Posterior cingulate gyrus (tissue), 11 donors: Measurements from ENCODE around the gene KIF19.

Source experiments
- DNase-seq, 10 donors: peaks; one replicate each; pipeline versions ENCODE4 v3.0.0 to v3.0.0-alpha.2; 2020 to 2021; ENCODE audit warnings: mixed read lengths in 3 of 10
- intact Hi-C: fragments of 100-400 bp; cut with DNase I; formaldehyde crosslinking; loops from one replicate; pipeline ENCODE4 v1.15.1; 2023

KIF19 gene

DNA sequence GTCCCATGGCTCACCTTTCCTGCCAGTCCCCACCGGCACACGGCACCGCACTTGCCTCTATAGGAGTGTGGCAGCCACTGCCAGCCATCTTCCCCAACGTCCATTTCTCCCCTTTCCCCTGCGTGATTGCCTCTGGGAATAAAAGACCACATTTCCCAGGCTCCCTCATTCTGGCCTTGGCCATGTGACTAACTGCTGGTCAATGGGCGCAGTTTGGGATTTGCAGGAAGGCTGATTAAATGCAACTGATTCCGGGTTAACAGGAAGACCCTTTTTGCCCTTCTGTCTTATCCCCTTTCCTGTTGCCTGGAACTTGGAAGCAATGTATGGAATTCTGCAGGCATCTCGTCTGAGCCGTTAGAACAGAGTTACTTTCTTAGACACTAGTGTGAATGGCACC lies 32.7 kb downstream of the KIF19 start:
- intact Hi-C loops, result loop anchor here (5.0 kb wide), 1 partner anchor 41 kb away; no protein-coding TSS in a partner anchor
- no peak for DNase-seq

DNA sequence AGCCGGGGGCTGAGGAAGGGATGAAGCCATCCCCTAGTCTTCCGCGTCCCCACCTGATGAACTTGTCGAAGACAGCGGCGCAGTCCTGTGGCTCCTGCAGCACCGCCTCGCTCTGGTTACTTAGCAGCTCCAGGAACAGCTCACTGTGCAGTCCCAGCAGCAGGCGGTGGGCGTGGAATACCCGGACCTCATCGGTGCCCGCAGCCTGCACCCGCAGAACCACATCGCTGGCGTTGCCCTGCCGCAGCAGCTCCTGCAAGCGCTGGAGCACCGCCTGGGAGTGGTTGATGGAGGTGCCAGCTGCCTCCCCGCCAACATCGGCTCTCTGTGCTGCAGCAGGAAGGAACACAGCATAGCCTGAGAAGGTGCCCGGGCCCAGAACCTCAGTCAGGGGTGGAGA lies 33.9 kb downstream of the KIF19 start:
- intact Hi-C loops, result loop anchor here (2.0 to 5.0 kb wide), 4 partner anchors 33 to 149 kb away; partner anchors contain the start of gene KIF19
- no peak for DNase-seq

DNA sequence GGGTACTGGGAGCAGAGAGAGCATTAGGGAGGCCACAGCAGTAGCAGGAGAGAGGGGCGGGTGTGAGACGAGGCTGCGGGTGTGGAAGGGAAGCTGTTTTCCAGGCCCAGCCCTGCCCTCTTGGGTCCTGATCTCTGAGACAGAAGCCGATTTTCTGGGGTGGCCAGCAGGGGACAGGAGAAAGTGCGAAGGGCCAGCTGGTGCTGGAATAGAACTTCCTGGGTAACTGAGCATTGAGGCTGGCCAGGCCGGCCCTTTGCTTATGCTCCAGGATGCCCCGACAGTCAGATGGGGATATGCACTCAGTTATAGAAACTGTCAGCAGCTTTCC lies 34.8 kb downstream of the KIF19 start:
- intact Hi-C loops, result loop anchor here (2.0 to 5.0 kb wide), 3 partner anchors 34 to 150 kb away; partner anchors contain the start of gene KIF19
- DNase-seq, result no peak

DNA sequence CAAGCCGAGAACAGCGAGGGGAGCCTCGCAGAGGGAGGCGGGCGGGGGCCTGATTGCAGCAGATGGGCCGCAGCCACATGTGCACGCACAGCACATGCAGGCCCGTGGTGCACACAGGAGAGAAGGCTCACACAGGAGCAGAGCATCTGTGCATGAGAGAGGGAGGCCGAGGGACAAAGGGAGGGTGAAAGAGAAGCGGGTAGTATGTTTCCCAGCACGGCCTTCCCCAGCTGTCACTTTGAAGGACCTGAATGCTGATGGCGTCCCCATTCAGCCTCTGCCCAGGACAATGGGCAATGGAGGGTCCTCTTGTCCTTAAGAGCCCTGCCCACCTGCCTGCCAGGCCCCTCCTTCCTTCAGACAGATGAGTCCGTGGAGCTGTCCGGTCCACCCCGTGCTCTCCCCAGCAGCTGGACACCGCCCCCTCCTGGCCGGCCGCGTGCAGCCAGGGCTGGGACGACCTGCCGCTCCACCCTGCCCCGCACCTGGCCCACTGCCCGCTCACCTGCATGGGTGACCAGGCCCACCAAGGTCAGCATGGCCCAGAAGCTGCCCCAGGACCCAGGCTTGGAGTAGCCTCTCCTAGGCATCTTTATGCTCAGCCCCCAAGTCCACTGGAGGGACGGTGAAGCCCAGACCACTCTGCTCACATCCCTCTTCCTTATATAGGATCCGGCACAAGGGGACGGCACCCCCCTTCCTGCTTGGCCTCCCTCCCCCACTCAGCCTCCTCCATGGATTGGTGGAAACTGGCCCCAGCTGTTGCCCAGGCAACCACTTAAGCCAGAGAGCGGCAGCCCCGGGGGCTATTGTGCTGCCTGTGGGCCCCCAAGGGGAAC lies 35.4 kb downstream of the KIF19 start, which contains the start of gene BTBD17:
Gene BTBD17 (minus strand): TSS at position 639 of the 839 bp plus-strand sequence. CDS start 49 bp downstream, at position 590.
- intact Hi-C loops, result loop anchor here (2.0 to 5.0 kb wide), 3 partner anchors 34 to 151 kb away; partner anchors contain the start of gene KIF19
- DNase-seq, result peak; percentile 47 to 96 (median 76)

DNA sequence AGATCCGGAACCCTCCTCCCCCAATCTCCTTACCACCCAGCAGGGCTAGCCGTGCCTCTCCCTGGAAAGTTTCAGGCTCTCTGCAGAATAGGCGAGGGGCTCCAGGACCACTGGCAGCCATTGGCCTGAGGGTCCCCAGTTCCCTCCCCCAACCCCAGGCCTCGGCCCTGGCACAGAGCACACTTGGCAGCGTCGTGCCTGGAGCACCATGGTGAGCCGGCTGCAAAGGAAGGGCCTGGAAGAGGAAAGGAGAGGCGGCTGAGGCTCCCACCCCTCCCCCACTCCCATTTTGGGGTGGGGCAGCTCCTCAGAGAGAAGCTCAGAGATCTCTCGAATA lies 36.0 kb downstream of the KIF19 start:
- intact Hi-C loops, result loop anchor here (5.0 kb wide), 1 partner anchor 35 kb away; the partner anchor contains the start of gene KIF19
- DNase-seq, result no peak

DNA sequence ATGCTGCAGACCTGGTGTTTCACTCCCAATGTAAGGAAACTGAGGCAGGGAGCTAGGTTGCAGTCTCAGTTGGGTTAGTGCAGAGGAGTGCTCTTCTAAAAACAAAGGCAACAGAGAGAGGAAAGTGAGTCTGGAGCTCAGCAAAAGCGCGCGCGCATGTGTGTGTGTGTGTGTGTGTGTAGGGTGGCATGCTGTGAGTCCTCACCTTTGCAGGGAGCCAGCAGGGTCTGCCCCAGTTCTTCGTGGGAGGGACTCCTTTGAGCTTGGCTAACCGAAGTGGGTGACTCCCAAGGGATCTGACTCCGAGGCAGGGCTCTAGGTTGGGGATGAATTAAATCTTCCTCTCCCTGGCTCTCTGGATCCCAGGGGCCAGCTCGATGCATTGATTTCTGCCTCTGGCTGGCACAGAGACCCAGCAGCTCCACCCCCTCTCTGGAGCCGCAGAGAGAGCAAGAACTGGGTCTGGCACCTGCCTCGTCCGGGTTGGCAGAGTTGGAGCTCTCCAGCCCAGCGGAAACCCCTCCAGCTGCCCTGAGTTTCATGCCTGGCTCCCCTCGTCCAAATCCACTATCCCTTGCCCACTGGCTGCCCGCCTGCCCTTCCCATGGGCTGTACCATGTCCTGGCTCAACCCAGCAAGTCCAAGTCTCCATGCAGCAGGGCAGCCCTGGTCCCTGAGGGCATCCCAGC lies 36.9 kb downstream of the KIF19 start:
- intact Hi-C loops, result loop anchor here (5.0 kb wide), 1 partner anchor 36 kb away; the partner anchor contains the start of gene KIF19
- peak in 8 of 10 donors; percentile 23 to 90 (median 46) for DNase-seq

DNA sequence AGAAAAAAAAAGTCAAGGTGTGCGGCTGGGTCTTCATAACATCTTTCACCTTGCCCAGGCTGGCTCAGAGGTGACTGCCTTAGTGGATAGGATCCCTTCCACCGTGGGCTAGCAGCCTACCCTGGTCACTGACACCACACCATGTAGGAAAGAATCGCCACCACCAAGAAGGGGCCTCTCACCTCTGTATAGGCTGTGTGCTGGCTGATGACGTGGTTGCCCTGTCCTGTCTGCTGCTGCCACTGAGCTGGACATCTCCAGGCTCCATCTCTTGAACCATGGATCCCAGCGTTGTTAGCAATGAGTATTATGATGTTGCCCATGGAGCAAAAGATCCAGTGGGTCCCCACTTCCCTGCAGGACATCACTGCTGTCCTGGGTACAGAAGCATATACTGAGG lies 41.2 kb downstream of the KIF19 start, which contains the start of gene GPR142:
Gene GPR142 (plus strand): TSS at position 301 of the 400 bp plus-strand sequence. CDS start 2,035 bp downstream, outside the sequence.
- intact Hi-C loops, result no loop called here
- DNase-seq, result no peak

DNA sequence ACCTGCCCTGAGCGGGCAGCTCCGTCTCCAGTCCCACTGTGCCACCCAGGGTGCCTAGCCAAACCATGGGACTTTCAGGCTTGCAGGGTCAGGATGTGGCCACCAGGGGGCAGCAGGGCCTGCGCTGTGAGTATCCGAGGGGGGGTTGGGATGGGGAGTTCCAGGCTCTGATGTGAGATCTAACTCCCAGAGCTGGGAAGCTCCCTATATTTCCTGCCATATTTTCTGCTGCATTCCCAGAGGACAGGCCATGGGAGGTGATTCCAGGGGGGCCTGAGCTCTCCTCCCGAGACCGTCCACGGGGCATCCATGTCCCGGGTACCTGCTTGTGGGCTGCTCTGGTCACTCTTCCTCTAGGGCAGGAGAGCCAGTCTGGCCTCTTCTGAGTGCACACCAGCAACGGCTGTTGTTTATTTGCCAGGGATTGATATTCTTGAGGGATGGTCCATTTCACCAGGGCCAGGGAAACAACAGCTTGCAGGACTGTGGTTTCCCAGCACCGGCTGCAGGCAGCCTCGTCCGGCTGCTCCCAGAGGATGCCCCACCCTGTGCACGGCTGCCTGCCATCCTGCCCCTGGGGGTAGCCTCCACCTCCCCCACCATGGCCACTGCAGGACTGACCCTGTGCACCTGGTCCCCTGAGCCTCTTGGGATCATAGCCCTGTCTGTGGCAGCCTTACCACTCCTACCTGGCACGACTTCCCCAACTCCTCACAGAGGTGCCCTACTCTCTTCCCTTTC lies 42.5 kb downstream of the KIF19 start:
- peak; percentile 65 to 97 (median 84) for DNase-seq

DNA sequence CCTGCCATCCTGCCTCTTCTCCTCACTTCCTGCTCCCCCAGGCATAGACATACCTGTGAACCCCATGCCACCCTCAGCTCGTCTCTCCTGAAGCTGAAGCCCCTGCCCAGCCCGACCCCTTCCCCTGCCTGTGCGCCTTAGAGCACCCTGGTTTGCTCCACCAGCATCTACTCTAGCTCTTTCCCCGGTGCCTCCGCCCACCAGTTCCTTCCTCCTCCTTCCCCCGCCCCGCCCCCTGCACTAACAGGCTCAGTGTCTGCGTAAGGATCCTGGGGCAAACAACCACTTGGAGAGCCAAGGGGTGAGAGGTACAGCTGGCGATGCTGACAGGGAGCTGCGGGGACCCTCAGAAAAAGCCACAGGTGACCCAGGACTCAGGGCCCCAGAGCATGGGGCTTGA lies 43.2 kb downstream of the KIF19 start:
- intact Hi-C loops, result no loop called here
- no peak for DNase-seq

More for the DNA sequence above, 42.5 kb downstream of the KIF19 start:
- intact Hi-C loops, result no loop called here

DNA sequence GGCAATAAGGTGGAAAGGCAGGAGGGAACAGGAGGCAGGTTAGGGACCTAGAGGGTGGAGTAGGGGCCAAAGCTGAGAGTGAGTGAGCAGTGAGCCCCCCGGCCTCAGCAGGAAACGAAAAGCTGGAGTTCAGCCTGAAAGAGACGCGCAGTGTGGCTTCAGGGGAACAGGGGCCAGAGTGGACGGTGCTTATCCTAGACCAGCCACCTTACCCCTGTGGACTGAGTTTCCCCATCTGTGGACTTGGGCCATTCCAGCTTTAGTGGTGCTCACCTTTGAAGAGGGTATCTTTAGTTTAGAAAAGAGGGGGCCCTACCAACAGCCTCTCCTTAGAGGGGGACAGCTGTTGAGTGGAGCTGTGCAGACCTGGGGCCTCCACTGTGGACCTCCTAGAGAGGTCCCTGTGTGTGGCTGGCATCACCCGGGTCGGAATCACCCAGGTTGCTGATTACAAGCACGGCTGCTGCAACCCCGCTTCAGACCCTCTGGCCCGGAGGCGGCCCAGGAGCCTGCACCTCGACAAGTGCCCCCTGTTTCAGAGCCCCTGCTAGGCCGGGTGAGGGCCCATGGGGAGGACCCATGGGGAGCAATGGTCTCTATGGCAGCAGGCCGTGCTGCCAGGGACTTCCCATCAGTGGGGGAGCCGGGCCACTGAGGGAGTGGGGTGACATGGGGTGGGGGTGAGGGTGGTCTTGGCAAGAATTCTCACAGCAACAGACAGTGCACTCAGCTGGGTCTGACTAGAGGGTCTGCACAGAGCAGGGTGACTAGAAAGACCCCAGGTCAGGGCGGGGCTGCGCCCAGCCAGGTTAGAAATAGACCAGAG lies 43.9 kb downstream of the KIF19 start:
- intact Hi-C loops, result no loop called here
- no peak for DNase-seq

DNA sequence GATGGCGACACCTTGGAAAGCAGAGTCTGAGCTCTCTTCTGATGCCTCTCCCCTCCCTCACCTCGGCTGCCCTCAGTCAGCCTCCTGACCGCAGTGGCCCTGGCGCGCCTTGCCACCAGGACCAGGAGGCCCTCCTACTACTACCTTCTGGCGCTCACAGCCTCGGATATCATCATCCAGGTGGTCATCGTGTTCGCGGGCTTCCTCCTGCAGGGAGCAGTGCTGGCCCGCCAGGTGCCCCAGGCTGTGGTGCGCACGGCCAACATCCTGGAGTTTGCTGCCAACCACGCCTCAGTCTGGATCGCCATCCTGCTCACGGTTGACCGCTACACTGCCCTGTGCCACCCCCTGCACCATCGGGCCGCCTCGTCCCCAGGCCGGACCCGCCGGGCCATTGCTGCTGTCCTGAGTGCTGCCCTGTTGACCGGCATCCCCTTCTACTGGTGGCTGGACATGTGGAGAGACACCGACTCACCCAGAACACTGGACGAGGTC lies 45.7 kb downstream of the KIF19 start:
- intact Hi-C loops, result no loop called here
- DNase-seq, result peak in 1 of 10 donors; percentile 76

DNA sequence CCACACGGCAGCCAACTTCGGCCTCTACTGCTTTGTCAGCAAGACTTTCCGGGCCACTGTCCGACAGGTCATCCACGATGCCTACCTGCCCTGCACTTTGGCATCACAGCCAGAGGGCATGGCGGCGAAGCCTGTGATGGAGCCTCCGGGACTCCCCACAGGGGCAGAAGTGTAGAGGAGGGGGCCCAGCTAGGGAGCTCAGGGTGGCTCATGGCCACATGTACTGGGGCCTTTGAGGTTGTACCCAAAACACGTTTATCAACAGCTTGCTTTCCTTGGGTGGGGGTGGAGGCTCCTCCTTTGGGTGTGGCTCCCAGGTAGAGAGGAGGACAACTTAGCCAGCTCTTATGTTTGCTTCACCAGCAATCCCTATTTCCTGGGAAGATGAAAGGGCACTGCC lies 46.4 kb downstream of the KIF19 start:
- intact Hi-C loops, result no loop called here
- DNase-seq, result peak in 1 of 10 donors; percentile 63

DNA sequence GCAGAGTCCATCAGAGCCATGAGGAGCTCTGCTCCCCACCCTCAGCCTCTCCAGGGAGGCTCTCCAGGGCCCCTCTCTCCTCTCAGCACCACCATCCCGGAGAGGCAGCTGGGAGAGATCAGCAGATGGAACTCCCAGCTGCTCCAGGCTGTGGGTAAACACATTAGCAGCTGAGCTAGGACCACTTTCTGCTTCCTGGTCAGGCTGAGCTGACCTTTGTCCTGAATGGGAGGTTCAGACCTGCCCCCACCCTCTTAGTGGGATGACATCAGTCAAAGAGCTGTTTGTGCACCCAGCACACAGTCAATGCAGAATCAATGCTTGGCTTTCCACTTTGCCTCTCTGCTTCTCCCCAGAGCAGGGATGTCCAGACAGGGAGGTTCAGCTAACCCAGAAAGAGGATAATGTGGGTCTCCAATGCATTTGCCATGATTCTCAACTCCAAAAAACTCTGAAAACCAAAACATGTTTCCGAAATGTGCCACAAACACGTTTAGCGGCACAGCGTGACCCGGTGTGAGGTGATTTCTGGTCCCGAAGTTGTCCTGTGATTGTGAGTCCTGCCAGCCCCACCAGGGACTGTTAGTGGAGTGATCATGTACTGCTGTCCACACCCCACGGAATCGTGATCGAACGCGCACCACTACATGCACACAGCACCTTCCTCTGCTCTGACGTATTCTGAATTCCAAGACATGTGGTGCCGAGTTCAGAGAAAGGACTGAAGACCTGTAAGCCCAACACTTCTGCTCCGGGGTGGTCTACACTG lies 48.0 kb downstream of the KIF19 start:
- peak in 8 of 10 donors; percentile 53 to 97 (median 76) for DNase-seq
- intact Hi-C loops, result no loop called here

DNA sequence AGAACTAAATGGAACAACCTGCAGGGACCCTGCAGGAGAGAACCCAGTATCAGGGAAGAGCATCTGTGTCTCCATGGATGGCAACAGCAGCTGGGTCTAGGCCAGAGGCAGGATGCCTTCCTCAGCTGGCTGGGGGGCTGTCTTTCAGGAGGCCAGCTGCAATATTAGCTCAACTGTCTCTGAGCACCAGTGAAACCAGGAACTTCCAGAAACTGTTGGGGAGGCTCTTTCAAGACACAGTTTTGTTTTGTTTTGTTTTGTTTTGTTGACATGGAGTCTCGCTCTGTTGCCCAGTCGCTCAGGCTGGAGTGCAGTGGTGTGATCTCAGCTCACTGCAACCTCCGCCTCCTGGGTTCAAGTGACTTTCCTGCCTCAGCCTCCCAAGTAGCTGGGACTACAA lies 48.8 kb downstream of the KIF19 start:
- intact Hi-C loops, result no loop called here
- no peak for DNase-seq

DNA sequence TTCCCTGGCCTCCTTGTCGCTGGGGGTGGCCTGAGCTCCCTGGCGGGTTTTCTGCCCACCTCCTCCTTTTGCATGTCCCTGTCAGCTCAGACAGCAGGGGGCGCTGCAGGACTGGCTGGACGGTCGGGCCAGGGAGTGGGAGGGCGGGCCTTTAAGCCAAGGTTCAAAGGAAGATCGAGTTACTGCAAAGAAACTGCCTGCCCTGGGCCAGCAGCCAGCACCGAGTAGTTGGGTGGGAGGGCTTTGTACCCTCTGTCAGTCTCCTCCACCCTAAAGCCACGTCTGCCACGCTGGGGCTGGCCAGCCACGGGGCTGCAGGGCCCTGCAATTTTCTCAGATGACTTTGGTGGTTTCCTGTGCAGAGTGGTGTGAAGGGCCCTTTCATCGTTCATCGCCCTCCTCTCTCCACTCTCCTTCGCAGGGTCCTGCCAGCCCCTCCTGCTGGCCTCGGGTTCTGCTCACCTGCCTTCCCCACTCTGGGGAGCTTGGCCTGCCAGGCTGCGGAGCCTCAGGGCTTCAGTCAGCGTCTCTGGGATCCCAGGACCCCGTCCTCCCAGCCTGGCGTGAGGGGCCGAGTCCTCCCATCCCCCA lies 53.6 kb downstream of the KIF19 start:
- peak; percentile 79 to 98 (median 94) for DNase-seq
- intact Hi-C loops, result loop anchor here (1.0 kb wide), 1 partner anchor 78 kb away; no protein-coding TSS in a partner anchor

DNA sequence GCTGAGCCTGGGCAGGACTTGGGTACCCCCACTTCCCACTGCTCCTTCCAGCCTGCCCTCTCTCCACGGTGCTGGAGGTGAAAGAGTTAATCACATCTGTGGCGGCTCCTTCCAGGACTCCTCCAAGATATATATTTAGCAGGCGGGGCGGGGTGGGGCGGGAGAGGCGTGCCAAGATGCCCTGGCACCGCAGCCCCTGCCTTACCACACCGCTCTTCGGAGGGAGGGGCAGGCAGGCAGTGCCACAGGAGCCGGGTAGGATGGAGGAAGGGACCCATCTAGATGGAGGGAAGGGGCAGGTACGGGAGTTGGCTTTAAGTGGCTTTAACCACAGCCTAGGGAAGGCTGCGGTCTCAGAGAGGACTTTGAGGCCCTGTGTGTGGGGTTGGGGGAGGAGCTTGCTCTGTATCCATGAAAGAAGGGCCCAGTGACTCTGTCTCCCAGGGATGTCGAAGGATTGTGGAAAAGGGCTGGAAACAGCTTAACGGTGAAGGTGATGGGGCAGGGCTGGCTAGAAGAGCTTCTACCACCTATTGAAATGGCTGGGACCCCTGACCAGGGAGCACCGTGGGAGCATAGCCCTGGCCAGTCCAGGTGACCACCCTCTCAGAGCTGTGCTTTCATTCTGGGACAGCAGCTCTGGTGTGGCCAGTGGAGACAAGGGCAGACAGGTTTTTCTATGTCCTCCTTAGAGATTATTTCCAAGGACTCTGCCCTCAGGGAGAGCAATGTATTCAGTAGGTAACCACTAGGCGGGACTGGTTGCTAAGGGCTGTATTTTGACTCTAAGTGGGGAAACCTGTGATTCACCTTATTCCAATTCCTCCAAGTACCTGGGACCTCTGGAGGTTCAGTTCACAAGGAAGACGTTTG lies 54.3 kb downstream of the KIF19 start:
- DNase-seq, result peak in 2 of 10 donors; percentile 32 to 59
- intact Hi-C loops, result no loop called here
